Thoracic aorta (tissue), 2 donors: ENCODE data around the gene CNTD1. TPM values are rescaled to one million over a fixed set of nuclear protein-coding genes. Genes with fewer than 3 reads are reported as not detected.

ENCODE experiments used
- ATAC-seq: fragments of 150-250 bp; one replicate; pipeline ENCODE4 v1.8.0; 2017; ENCODE audit warnings: low read depth; ENCODE audit not compliant: insufficient number of reproducible peaks, low FRiP score
- DNase-seq: peaks from one replicate; pipeline ENCODE4 v3.0.0-alpha.2; 2020; ENCODE audit warnings: low spot score
- H3K27ac ChIP-seq, 2 donors: fragments of 200-600 bp; sonication (generic); 1 replicate in 1 of 2; 2 replicates in 1 of 2; pipeline ENCODE4 v1.5.1; 2016; ENCODE audit warnings: mild to moderate bottlenecking in 2 of 2, moderate library complexity in 2 of 2
- H3K27me3 ChIP-seq: fragments of 200-600 bp; sonication (generic); replicated peaks from 2 replicates; pipeline ENCODE4 v1.6.0; 2016; ENCODE audit warnings: mild to moderate bottlenecking; ENCODE audit not compliant: insufficient read depth
- H3K36me3 ChIP-seq: fragments of 200-600 bp; sonication (generic); one replicate; pipeline ENCODE4 v1.5.1; 2016
- H3K4me1 ChIP-seq, 2 donors: fragments of 200-600 bp; sonication (generic); 1 replicate in 1 of 2; 2 replicates in 1 of 2; pipeline versions ENCODE4 v1.5.1 to v1.6.0; 2016; ENCODE audit warnings: low read depth in 2 of 2, mild to moderate bottlenecking in 1 of 2; ENCODE audit not compliant: control insufficient read depth in 1 of 2
- H3K4me3 ChIP-seq: fragments of 200-600 bp; sonication (generic); 2 replicates; pipeline ENCODE4 v1.5.1; 2016; ENCODE audit warnings: mild to moderate bottlenecking
- H3K9me3 ChIP-seq: fragments of 200-600 bp; sonication (generic); 2 replicates; pipeline ENCODE4 v1.5.1; 2016
- CTCF ChIP-seq: fragments of 200-600 bp; sonication (generic); IDR thresholded peaks from one replicate; pipeline ENCODE4 v1.5.1; 2019; ENCODE audit warnings: antibody characterized with exemption
- total RNA-seq, 2 donors: library from RNA; depleted of rRNA; stranded (reverse); fragments of >200 nt; gene quantifications; one replicate each; pipeline versions ENCODE4 v1.1.0 to v1.2.3, GENCODE V29; 2016

Gene CNTD1
- total RNA-seq, 2 donors from 2014 or later = not detected

- Histone ChIP-seq H3K4me1 (peaks cover 3 to 21% of the 10 kb centered on the region in 2 donors), H3K9me3 (no peaks in the 10 kb centered on the region), H3K36me3 (peaks cover 9% of the 10 kb centered on the region), H3K27ac (no peak overlapping the region), H3K27me3 (peaks cover 9% of the 10 kb centered on the region), H3K4me3 (no peak overlapping the region)
- no peak for DNase-seq
- TF ChIP-seq CTCF = no peak
- no peak for ATAC-seq
Measured at GRCh38 chr17:42783791-42784138, 14.9 kb upstream of the CNTD1 start.

GRCh38 chr17:42784409-42784808 is 14.3 kb upstream of the CNTD1 start:
- no peak overlapping the region for H3K27ac ChIP-seq
- DNase-seq = no peak
- H3K9me3 ChIP-seq = no peaks in the 10 kb centered on the region
- H3K27me3 ChIP-seq = peaks cover 9% of the 10 kb centered on the region
- H3K4me1 ChIP-seq = peaks cover 3 to 21% of the 10 kb centered on the region in 2 donors
- TF ChIP-seq CTCF = no peak
- ATAC-seq = no peak
- H3K36me3 ChIP-seq = peaks cover 2% of the 10 kb centered on the region
- H3K4me3 ChIP-seq = no peak overlapping the region

GRCh38 chr17:42784811-42785592 is 13.7 kb upstream of the CNTD1 start:
- ATAC-seq = no peak
- Histone ChIP-seq H3K9me3 (no peaks in the 10 kb centered on the region), H3K4me1 (peaks cover 2 to 18% of the 10 kb centered on the region in 2 donors), H3K27ac (no peak overlapping the region), H3K4me3 (no peak overlapping the region), H3K27me3 (peaks cover 9% of the 10 kb centered on the region), H3K36me3 (no peaks in the 10 kb centered on the region)
- DNase-seq = no peak
- no peak for TF ChIP-seq CTCF

GRCh38 chr17:42787266-42787665 is 11.4 kb upstream of the CNTD1 start:
- no peak for DNase-seq
- no peaks in the 10 kb centered on the region for H3K9me3 ChIP-seq
- H3K4me3 ChIP-seq = no peak overlapping the region
- peaks cover 0 to 7% of the 10 kb centered on the region in 2 donors for H3K4me1 ChIP-seq
- H3K27me3 ChIP-seq = no peaks in the 10 kb centered on the region
- H3K27ac ChIP-seq = no peak overlapping the region
- no peak for TF ChIP-seq CTCF
- ATAC-seq = no peak
- no peaks in the 10 kb centered on the region for H3K36me3 ChIP-seq

- H3K9me3 ChIP-seq = no peaks in the 10 kb centered on the region
- no peak for ATAC-seq
- H3K36me3 ChIP-seq = peaks cover 6% of the 10 kb centered on the region
- no peak overlapping the region for H3K4me3 ChIP-seq
- H3K27ac ChIP-seq = no peak overlapping the region
- H3K4me1 ChIP-seq = peaks cover 0 to 4% of the 10 kb centered on the region in 2 donors
- TF ChIP-seq CTCF = no peak
- H3K27me3 ChIP-seq = no peaks in the 10 kb centered on the region
- DNase-seq = no peak
Measured at GRCh38 chr17:42791948-42792347, 6.7 kb upstream of the CNTD1 start.
